ENCODE data around the gene BTBD9.

DNA sequence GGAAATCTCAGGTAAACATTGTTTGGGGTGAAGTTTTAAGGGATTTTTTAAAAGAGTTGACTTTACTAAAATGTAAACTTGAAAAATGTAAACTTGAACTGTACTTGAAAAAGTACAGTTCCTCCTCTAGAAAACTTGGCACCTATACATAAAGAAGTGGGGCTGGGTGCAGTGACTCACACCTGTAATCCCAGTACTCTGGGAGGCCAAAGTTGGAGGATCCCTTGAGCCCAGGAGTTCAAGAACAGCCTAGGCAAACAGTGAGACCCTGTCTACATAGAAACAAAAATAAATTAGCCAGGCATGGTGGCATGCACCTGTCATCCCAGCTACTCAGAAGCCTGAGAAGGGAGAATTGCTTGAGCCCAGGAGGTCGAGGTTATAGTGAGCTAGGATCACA, 7.2 kb downstream of the BTBD9 start:
- TF ChIP-seq POLR2A (IDR thresholded peaks at IDR 0.05; ENCODE audit: low read depth, low read length) (no peak), POLR2AphosphoS5 (IDR thresholded peaks at IDR 0.05; ENCODE audit: low read depth, low read length) (no peak)
